ENCODE data around the gene SPG11.
"Not testable (repeated sequence)": the region's sequence is repeated elsewhere in the genome, so short reads cannot be mapped to it uniquely, and the experiment has no call there.

SPG11 gene

GRCh38 chr15:44574734-44575133 is 88.7 kb downstream of the SPG11 start:
- Mint-ChIP-seq H3K27me3 (no peaks in the 10 kb centered on the region), H3K9me3 (no peaks in the 10 kb centered on the region), H3K4me3 (no peak overlapping the region), H3K27ac (no peak overlapping the region), H3K4me1 (ENCODE audit: low read depth) (peaks cover 10% of the 10 kb centered on the region), H3K36me3 (ENCODE audit: low read depth) (peaks cover 31% of the 10 kb centered on the region)

GRCh38 chr15:44573386-44573785 is 90.1 kb downstream of the SPG11 start:
- peaks cover 2% of the 10 kb centered on the region for H3K4me1 Mint-ChIP-seq (ENCODE audit: low read depth)
- H3K36me3 Mint-ChIP-seq (ENCODE audit: low read depth) = peaks cover 35% of the 10 kb centered on the region
- no peak overlapping the region for H3K27ac Mint-ChIP-seq
- H3K9me3 Mint-ChIP-seq = no peaks in the 10 kb centered on the region
- H3K4me3 Mint-ChIP-seq = no peak overlapping the region
- H3K27me3 Mint-ChIP-seq = no peaks in the 10 kb centered on the region

GRCh38 chr15:44570361-44570760 is 93.1 kb downstream of the SPG11 start:
- Mint-ChIP-seq H3K4me3 (no peak overlapping the region), H3K36me3 (ENCODE audit: low read depth) (peaks cover 57% of the 10 kb centered on the region), H3K4me1 (ENCODE audit: low read depth) (no peaks in the 10 kb centered on the region), H3K27ac (no peak overlapping the region), H3K9me3 (no peaks in the 10 kb centered on the region), H3K27me3 (no peaks in the 10 kb centered on the region)

GRCh38 chr15:44569316-44569715 is 94.1 kb downstream of the SPG11 start:
- Mint-ChIP-seq H3K27me3 (no peaks in the 10 kb centered on the region), H3K9me3 (peaks cover 3% of the 10 kb centered on the region), H3K27ac (no peak overlapping the region), H3K4me1 (ENCODE audit: low read depth) (no peaks in the 10 kb centered on the region), H3K36me3 (ENCODE audit: low read depth) (peaks cover 57% of the 10 kb centered on the region), H3K4me3 (no peak overlapping the region)

- H3K36me3 Mint-ChIP-seq (ENCODE audit: low read depth) = peaks cover 66% of the 10 kb centered on the region
- no peak overlapping the region for H3K4me3 Mint-ChIP-seq
- H3K9me3 Mint-ChIP-seq = peaks cover 3% of the 10 kb centered on the region
- H3K4me1 Mint-ChIP-seq (ENCODE audit: low read depth) = no peaks in the 10 kb centered on the region
- no peaks in the 10 kb centered on the region for H3K27me3 Mint-ChIP-seq
- H3K27ac Mint-ChIP-seq = peak overlapping the region; percentile 45
Observed at GRCh38 chr15:44568338-44568737, 95.1 kb downstream of the SPG11 start.

GRCh38 chr15:44566155-44566540 is 97.3 kb downstream of the SPG11 start:
- Mint-ChIP-seq H3K27ac (no peak overlapping the region), H3K27me3 (no peaks in the 10 kb centered on the region), H3K36me3 (ENCODE audit: low read depth) (peaks cover 80% of the 10 kb centered on the region), H3K9me3 (peaks cover 3% of the 10 kb centered on the region), H3K4me1 (ENCODE audit: low read depth) (no peaks in the 10 kb centered on the region), H3K4me3 (no peak overlapping the region)

GRCh38 chr15:44565387-44566154 is 97.9 kb downstream of the SPG11 start:
- no peak overlapping the region for H3K27ac Mint-ChIP-seq
- H3K36me3 Mint-ChIP-seq (ENCODE audit: low read depth) = peaks cover 82% of the 10 kb centered on the region
- H3K27me3 Mint-ChIP-seq = no peaks in the 10 kb centered on the region
- no peak overlapping the region for H3K4me3 Mint-ChIP-seq
- no peaks in the 10 kb centered on the region for H3K4me1 Mint-ChIP-seq (ENCODE audit: low read depth)
- H3K9me3 Mint-ChIP-seq = peaks cover 3% of the 10 kb centered on the region

GRCh38 chr15:44560926-44561325 is 102.5 kb downstream of the SPG11 start:
- H3K9me3 Mint-ChIP-seq, H3K4me3 Mint-ChIP-seq, H3K27me3 Mint-ChIP-seq: not testable (repeated sequence)
- Mint-ChIP-seq H3K36me3 (ENCODE audit: low read depth) (peaks cover 84% of the 10 kb centered on the region), H3K27ac (peak overlapping the region; percentile 70), H3K4me1 (ENCODE audit: low read depth) (peaks cover 14% of the 10 kb centered on the region)

- peaks cover 66% of the 10 kb centered on the region for H3K36me3 Mint-ChIP-seq (ENCODE audit: low read depth)
- no peak overlapping the region for H3K4me3 Mint-ChIP-seq
- H3K4me1 Mint-ChIP-seq (ENCODE audit: low read depth) = peaks cover 34% of the 10 kb centered on the region
- H3K9me3 Mint-ChIP-seq = no peaks in the 10 kb centered on the region
- H3K27ac Mint-ChIP-seq = no peak overlapping the region
- H3K27me3 Mint-ChIP-seq = no peaks in the 10 kb centered on the region
Observed at GRCh38 chr15:44554934-44555723, 108.3 kb downstream of the SPG11 start.

GRCh38 chr15:44550734-44551133 is 112.7 kb downstream of the SPG11 start:
- no peaks in the 10 kb centered on the region for H3K27me3 Mint-ChIP-seq
- H3K4me3 Mint-ChIP-seq = no peak overlapping the region
- no peak overlapping the region for H3K27ac Mint-ChIP-seq
- peaks cover 54% of the 10 kb centered on the region for H3K4me1 Mint-ChIP-seq (ENCODE audit: low read depth)
- peaks cover 66% of the 10 kb centered on the region for H3K36me3 Mint-ChIP-seq (ENCODE audit: low read depth)
- H3K9me3 Mint-ChIP-seq = no peaks in the 10 kb centered on the region

GRCh38 chr15:44550256-44550655 is 113.2 kb downstream of the SPG11 start:
- H3K27me3 Mint-ChIP-seq = no peaks in the 10 kb centered on the region
- peaks cover 62% of the 10 kb centered on the region for H3K36me3 Mint-ChIP-seq (ENCODE audit: low read depth)
- no peak overlapping the region for H3K4me3 Mint-ChIP-seq
- H3K27ac Mint-ChIP-seq = no peak overlapping the region
- peaks cover 57% of the 10 kb centered on the region for H3K4me1 Mint-ChIP-seq (ENCODE audit: low read depth)
- no peaks in the 10 kb centered on the region for H3K9me3 Mint-ChIP-seq

- not testable (repeated sequence) for H3K9me3 Mint-ChIP-seq, H3K4me3 Mint-ChIP-seq, H3K27me3 Mint-ChIP-seq
- H3K27ac Mint-ChIP-seq = peak overlapping the region; percentile 31
- peaks cover 56% of the 10 kb centered on the region for H3K4me1 Mint-ChIP-seq (ENCODE audit: low read depth)
- peaks cover 51% of the 10 kb centered on the region for H3K36me3 Mint-ChIP-seq (ENCODE audit: low read depth)
Observed at GRCh38 chr15:44549152-44549551, 114.3 kb downstream of the SPG11 start.

- Mint-ChIP-seq H3K4me3 (peak overlapping the region; percentile 68), H3K4me1 (ENCODE audit: low read depth) (peaks cover 82% of the 10 kb centered on the region), H3K36me3 (ENCODE audit: low read depth) (peaks cover 63% of the 10 kb centered on the region), H3K9me3 (no peaks in the 10 kb centered on the region), H3K27me3 (no peaks in the 10 kb centered on the region), H3K27ac (peak overlapping the region; percentile 90)
Observed at GRCh38 chr15:44545913-44546802, 117.3 kb downstream of the SPG11 start.

- H3K9me3 Mint-ChIP-seq, H3K27me3 Mint-ChIP-seq: not testable (repeated sequence)
- Mint-ChIP-seq H3K27ac (peak overlapping the region; percentile 68), H3K4me3 (peak overlapping the region; percentile 48), H3K4me1 (ENCODE audit: low read depth) (peaks cover 79% of the 10 kb centered on the region), H3K36me3 (ENCODE audit: low read depth) (peaks cover 64% of the 10 kb centered on the region)
Observed at GRCh38 chr15:44544745-44545144, 118.7 kb downstream of the SPG11 start.

- Mint-ChIP-seq H3K4me1 (ENCODE audit: low read depth) (peaks cover 80% of the 10 kb centered on the region), H3K36me3 (ENCODE audit: low read depth) (peaks cover 66% of the 10 kb centered on the region)
Observed at GRCh38 chr15:44542596-44542995, 120.9 kb downstream of the SPG11 start.

More at GRCh38 chr15:44542596-44542995, 120.9 kb downstream of the SPG11 start:
- Mint-ChIP-seq H3K4me3 (peak overlapping the region; percentile 32), H3K27me3 (no peaks in the 10 kb centered on the region), H3K27ac (peak overlapping the region; percentile 52), H3K9me3 (no peaks in the 10 kb centered on the region)
